ENCODE measurements around the gene TM9SF1.

GRCh38 chr14:24184104-24184970, 10.9 kb downstream of the TM9SF1 start:
- TF ChIP-seq GATA3 (IDR thresholded peaks at IDR 0.05; ENCODE audit: low read depth, low read length) (no peak), GATA2 (IDR thresholded peaks at IDR 0.05; ENCODE audit: low read depth, low read length) (no peak)
